ENCODE data around the gene SLC2A8.

SLC2A8 gene

DNA sequence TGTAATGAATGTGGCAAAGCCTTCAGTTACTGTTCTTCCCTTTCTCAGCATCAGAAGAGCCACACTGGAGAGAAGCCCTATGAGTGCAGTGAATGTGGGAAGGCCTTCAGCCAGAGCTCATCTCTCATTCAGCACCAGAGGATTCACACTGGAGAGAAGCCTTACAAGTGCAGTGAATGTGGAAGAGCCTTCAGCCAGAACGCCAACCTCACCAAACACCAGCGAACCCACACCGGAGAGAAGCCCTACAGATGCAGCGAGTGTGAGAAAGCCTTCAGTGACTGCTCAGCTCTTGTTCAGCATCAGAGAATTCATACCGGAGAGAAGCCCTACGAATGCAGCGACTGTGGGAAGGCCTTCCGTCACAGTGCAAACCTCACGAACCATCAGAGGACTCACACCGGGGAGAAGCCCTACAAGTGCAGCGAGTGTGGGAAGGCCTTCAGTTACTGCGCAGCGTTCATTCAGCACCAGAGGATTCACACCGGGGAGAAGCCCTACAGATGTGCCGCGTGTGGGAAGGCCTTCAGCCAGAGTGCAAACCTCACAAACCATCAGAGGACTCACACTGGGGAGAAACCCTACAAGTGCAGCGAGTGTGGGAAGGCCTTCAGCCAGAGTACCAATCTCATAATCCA lies 47.4 kb downstream of the SLC2A8 start:
- DNase-seq, result no peak

- peak; percentile 6 for DNase-seq
These were observed 48.2 kb downstream of the SLC2A8 start for GRCh38 chr9:127444921-127445850.

GRCh38 chr9:127445851-127446712 lies 49.1 kb downstream of the SLC2A8 start:
- no peak for DNase-seq

DNA sequence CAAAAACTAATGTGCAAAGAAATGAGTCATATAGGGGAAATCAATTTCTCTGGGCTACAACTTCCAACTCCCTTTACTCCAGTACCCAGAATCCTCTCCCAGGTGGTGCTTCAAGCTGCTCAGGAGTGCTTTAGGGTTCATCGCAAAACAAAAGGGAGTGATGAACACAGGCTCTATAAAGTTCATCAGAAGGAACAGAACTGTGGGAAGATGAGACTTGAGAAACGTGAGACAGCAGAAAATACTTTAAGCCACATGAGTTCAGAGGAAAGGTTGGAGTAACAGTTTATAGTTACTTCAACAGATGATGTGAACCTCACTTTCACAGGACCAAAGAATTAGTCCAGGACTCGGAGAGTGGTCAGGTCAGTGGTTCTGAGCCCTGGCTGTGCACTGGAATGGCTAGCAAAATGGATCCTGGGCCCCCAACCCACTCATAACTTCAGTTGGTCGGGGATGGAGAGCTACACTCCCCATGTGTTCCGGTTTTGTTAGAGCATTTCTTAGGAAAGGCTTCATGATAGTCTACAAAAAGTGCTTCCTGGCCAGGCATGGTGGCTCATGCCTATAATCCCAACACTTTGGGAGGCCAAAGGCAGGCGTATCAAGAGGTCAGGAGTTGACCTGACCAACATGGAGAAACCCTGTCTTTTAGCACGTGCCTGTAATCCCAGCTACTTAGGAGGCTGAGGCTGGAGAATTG lies 49.9 kb downstream of the SLC2A8 start:
- DNase-seq, result no peak

DNA sequence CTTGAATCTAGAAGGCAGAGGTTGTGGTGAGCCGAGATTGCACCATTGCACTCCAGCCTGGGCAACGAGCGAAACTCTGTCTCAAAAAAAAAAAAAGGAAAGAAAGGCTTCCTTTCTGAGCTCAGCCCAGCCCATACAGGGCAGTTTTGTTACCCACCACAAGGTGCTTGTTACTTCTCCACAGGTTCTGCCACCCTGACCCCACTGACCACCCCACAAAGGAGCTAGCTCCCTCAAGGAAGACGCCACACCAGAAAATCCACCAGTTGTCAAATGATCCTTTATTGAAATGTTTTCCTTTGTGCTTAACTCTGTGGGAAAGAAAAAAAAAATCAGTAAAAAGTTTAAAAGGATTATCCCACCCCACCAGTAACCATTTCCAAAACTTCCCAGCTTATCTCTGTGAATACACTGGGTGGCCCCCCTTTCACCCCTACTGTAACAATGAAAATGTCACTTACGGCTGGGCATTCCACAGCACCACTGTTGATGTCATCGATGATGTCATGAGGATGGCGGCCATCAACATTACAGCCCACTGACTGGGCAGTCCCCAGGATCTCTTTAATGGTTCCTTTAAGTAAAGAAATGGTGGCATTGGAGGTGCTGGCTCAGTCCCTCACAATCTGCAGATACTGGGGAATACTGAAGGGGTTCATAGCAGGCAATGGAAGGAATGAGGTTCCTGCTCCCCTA lies 50.6 kb downstream of the SLC2A8 start:
- no peak for DNase-seq

- DNase-seq, result no peak
These were observed 51.3 kb downstream of the SLC2A8 start for GRCh38 chr9:127448112-127448805.

GRCh38 chr9:127449332-127449966 lies 52.5 kb downstream of the SLC2A8 start:
- no peak for DNase-seq

- no peak for DNase-seq
These were observed 53.3 kb downstream of the SLC2A8 start for GRCh38 chr9:127450243-127450760.

- peak; percentile 90 for DNase-seq
These were observed 54.0 kb downstream of the SLC2A8 start, which contains the start of the genes LRSAM1 and RPL12 for GRCh38 chr9:127450830-127451607. LRSAM1 (plus strand) TSS chr9:127451510; CDS start chr9:127454528, 3,018 bp downstream. RPL12 (minus strand) TSS chr9:127451406; CDS start chr9:127451317, 89 bp downstream.

DNA sequence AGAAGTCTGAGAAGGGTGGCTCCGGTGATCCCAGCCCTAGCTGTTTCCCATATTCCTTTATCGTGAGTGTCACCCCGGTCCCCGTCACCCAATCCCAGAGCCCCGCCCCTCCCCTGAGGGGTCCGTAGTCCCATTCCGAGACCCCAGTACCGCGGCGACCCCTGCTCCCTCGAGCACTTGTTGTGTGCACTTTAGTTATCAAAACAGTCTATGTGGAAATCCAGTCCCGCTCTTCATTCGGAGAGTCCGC lies 54.6 kb downstream of the SLC2A8 start:
- no peak for DNase-seq

GRCh38 chr9:127451858-127452656 lies 55.1 kb downstream of the SLC2A8 start:
- no peak for DNase-seq

GRCh38 chr9:127452691-127453090 lies 55.7 kb downstream of the SLC2A8 start:
- no peak for DNase-seq

DNA sequence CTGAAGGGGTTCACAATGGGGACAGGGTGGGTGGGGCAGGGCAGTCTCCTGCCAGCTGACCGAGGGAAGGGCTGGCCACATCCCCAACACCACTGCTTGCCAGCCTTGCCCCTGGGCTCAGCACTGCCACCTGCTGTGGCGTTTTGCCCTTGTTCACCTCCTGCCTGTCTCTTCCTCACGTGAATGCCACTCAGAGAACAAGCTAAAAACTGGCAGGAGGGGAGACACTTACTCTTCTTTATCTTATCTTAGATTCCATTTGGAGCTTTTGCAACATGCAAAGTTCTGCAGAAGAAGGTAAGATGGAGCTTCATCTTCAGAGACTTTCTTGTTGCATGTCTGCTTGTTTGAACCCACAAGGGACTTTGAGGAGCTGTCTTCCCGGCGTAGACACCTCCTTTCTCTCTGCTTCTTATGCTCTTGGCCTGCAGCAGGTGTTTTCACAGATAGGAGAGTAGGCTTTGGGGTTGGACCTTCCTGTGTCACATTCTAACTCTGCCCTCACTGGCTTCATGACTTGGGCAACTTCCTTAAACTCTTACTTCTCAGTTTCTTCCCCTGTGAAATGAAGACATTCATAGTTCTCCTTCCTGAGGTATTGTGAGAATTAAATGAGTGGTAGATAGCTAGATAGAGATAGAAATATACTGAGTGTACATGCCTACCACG lies 58.5 kb downstream of the SLC2A8 start:
- DNase-seq, result peak; percentile 55

GRCh38 chr9:127457191-127457878 lies 60.4 kb downstream of the SLC2A8 start:
- no peak for DNase-seq

All from GDM1 (cell line).